Uterus (tissue), 4 donors: ENCODE data around the gene CALHM4. TPM values are rescaled to one million over a fixed set of nuclear protein-coding genes. Genes with fewer than 3 reads are reported as not detected.

ENCODE experiments used
- DNase-seq, 2 donors: peaks; one replicate each; pipeline ENCODE4 v3.0.0-alpha.2; 2019 to 2020
- H3K27ac ChIP-seq, 2 donors: fragments of 200-600 bp; sonication (generic); 1 replicate in 1 of 2; 2 replicates in 1 of 2; pipeline ENCODE4 v1.5.1; 2016 to 2018
- H3K27me3 ChIP-seq, 2 donors: fragments of 200-600 bp; sonication (generic); one replicate each; pipeline ENCODE4 v1.5.1; 2018 to 2019; ENCODE audit warnings: control low read depth in 1 of 2
- H3K36me3 ChIP-seq, 2 donors: fragments of 200-600 bp; sonication (generic); one replicate each; pipeline ENCODE4 v1.5.1; 2019; ENCODE audit warnings: control low read depth in 1 of 2
- H3K4me1 ChIP-seq, 2 donors: fragments of 200-600 bp; sonication (generic); one replicate each; pipeline ENCODE4 v1.5.1; 2018 to 2019; ENCODE audit warnings: control low read depth in 1 of 2
- H3K4me3 ChIP-seq, 2 donors: fragments of 200-600 bp; sonication (generic); 1 replicate in 1 of 2; 2 replicates in 1 of 2; pipeline ENCODE4 v1.5.1; 2018 to 2019; ENCODE audit warnings: mild to moderate bottlenecking in 1 of 2
- H3K9me3 ChIP-seq, 2 donors: fragments of 200-600 bp; sonication (generic); one replicate each; pipeline ENCODE4 v1.5.1; 2019; ENCODE audit warnings: control low read depth in 1 of 2
- POLR2A ChIP-seq, 2 donors: fragments of 450-650 bp; IDR thresholded peaks; one replicate each; pipeline ENCODE4 v1.6.1; 2016; ENCODE audit warnings: antibody characterized with exemption in 2 of 2, mild to moderate bottlenecking in 1 of 2, moderate library complexity in 1 of 2
- intact Hi-C: fragments of 100-400 bp; cut with DNase I; formaldehyde crosslinking; loops from one replicate; pipeline ENCODE4 v1.15.1; 2023; ENCODE audit warnings: low total_unique reads
- total RNA-seq, 4 donors: library from RNA; depleted of rRNA in 3 of 4; stranded (reverse); fragments of >200 nt in 3 of 4; gene quantifications; one replicate each; pipeline versions ENCODE4 v1.1.0 to v1.2.4, GENCODE V29; 2014 to 2023
- TF ChIP-seq, protein P1 (sequence below), 4 experiments: fragments of 200-600 bp in 2 of 4; fragments of 450-650 bp in 2 of 4; sonication (generic) in 2 of 4; IDR thresholded peaks; one replicate each; pipeline ENCODE4 v1.5.1; 2016 to 2019; ENCODE audit warnings: antibody characterized with exemption in 4 of 4, mild to moderate bottlenecking in 2 of 4, moderate library complexity in 1 of 4
- donor health status: DM: yes; HTN: yes; CAD: no.

The CALHM4 gene
- total RNA-seq, 4 donors from 2014 or later = not detected

GRCh38 chr6:116522896-116523295 is 30.7 kb upstream of the CALHM4 start:
- no peaks in the 10 kb centered on the region for H3K36me3 ChIP-seq
- no peaks in the 10 kb centered on the region for H3K27me3 ChIP-seq
- TF ChIP-seq, protein P1, sequence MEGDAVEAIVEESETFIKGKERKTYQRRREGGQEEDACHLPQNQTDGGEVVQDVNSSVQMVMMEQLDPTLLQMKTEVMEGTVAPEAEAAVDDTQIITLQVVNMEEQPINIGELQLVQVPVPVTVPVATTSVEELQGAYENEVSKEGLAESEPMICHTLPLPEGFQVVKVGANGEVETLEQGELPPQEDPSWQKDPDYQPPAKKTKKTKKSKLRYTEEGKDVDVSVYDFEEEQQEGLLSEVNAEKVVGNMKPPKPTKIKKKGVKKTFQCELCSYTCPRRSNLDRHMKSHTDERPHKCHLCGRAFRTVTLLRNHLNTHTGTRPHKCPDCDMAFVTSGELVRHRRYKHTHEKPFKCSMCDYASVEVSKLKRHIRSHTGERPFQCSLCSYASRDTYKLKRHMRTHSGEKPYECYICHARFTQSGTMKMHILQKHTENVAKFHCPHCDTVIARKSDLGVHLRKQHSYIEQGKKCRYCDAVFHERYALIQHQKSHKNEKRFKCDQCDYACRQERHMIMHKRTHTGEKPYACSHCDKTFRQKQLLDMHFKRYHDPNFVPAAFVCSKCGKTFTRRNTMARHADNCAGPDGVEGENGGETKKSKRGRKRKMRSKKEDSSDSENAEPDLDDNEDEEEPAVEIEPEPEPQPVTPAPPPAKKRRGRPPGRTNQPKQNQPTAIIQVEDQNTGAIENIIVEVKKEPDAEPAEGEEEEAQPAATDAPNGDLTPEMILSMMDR (IDR thresholded peaks at IDR 0.05) = no peak
- TF ChIP-seq POLR2A (IDR thresholded peaks at IDR 0.05) = no peak
- no peaks in the 10 kb centered on the region for H3K4me1 ChIP-seq
- DNase-seq = no peak
- no peaks in the 10 kb centered on the region for H3K9me3 ChIP-seq
- H3K4me3 ChIP-seq = no peak overlapping the region
- intact Hi-C loops = no loop called here
- H3K27ac ChIP-seq = no peak overlapping the region

- intact Hi-C loops = no loop called here
Observed at GRCh38 chr6:116524236-116524635, 29.3 kb upstream of the CALHM4 start.

GRCh38 chr6:116528133-116528532 is 25.4 kb upstream of the CALHM4 start:
- Histone ChIP-seq H3K4me1 (no peaks in the 10 kb centered on the region), H3K27me3 (no peaks in the 10 kb centered on the region), H3K36me3 (no peaks in the 10 kb centered on the region), H3K27ac (no peak overlapping the region), H3K4me3 (no peak overlapping the region), H3K9me3 (no peaks in the 10 kb centered on the region)
- TF ChIP-seq, protein P1 (IDR thresholded peaks at IDR 0.05) = no peak
- intact Hi-C loops = no loop called here
- DNase-seq = no peak

More at GRCh38 chr6:116524236-116524635, 29.3 kb upstream of the CALHM4 start:
- no peak for TF ChIP-seq POLR2A (IDR thresholded peaks at IDR 0.05)
- TF ChIP-seq, protein P1 (IDR thresholded peaks at IDR 0.05) = no peak
- no peak for DNase-seq
- no peaks in the 10 kb centered on the region for H3K27me3 ChIP-seq
- no peaks in the 10 kb centered on the region for H3K4me1 ChIP-seq
- H3K36me3 ChIP-seq = no peaks in the 10 kb centered on the region
- H3K27ac ChIP-seq = no peak overlapping the region
- H3K4me3 ChIP-seq = no peak overlapping the region
- no peaks in the 10 kb centered on the region for H3K9me3 ChIP-seq

- intact Hi-C loops = no loop called here
- TF ChIP-seq, protein P1 (IDR thresholded peaks at IDR 0.05) = no peak
- TF ChIP-seq POLR2A (IDR thresholded peaks at IDR 0.05) = no peak
- H3K4me1 ChIP-seq = no peaks in the 10 kb centered on the region
- H3K4me3 ChIP-seq = no peak overlapping the region
- no peaks in the 10 kb centered on the region for H3K36me3 ChIP-seq
- H3K9me3 ChIP-seq = no peaks in the 10 kb centered on the region
- H3K27me3 ChIP-seq = no peaks in the 10 kb centered on the region
- no peak overlapping the region for H3K27ac ChIP-seq
- DNase-seq = no peak
Observed at GRCh38 chr6:116528780-116529179, 24.8 kb upstream of the CALHM4 start.

GRCh38 chr6:116529466-116530290 is 23.9 kb upstream of the CALHM4 start:
- Histone ChIP-seq H3K4me3 (no peak overlapping the region), H3K36me3 (no peaks in the 10 kb centered on the region), H3K27ac (no peak overlapping the region), H3K9me3 (no peaks in the 10 kb centered on the region), H3K27me3 (no peaks in the 10 kb centered on the region), H3K4me1 (no peaks in the 10 kb centered on the region)
- DNase-seq = no peak
- TF ChIP-seq, protein P1 (IDR thresholded peaks at IDR 0.05) = no peak
- TF ChIP-seq POLR2A (IDR thresholded peaks at IDR 0.05) = no peak
- intact Hi-C loops = no loop called here
